ENCODE results near the gene EVC. TPM values are rescaled to one million over a fixed set of nuclear protein-coding genes. Genes with fewer than 3 reads are reported as not detected.
A peak's percentile ranks its signal among the peaks of the same experiment; 100 is the strongest.

The EVC gene
- total and polyA plus RNA-seq, 2 of the 4 experiments (the other 2 are of a cell fraction): 16.8 to 18.9 TPM

DNA sequence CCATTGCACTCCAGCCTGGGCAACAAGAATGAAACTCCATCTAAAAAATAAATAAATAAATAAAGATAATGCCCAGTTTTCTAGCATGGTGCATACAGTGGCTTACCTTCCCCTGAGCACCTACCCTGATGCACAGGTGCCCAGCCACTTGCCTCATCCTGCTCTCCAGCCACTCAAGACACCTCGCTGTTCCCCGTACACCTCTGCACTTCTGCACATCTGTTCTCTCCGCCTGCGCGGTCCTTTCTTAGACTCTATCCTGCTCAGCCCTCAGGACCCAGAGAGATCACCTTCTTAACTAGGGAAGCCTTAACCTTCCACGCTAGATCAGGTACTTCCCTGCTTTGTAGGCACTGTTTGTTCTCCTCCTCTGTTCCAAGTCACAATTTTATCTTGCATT is 2.9 kb downstream of the EVC start:
- dilution Hi-C loops (cut with HindIII; ENCODE audit: low sequenced_read_pairs, unreplicated experiment) (no loop called here), in situ Hi-C loops (cut with MboI; ENCODE audit: low sequenced_read_pairs) (no loop called here), intact Hi-C loops (cut with micrococcal nuclease) (loop anchor here (2.0 kb wide), 1 partner anchor 77 kb away; no protein-coding TSS in a partner anchor)
- ChIA-PET POLR2A (ENCODE audit: unreplicated experiment) (no interaction called here), CTCF (interaction anchor here (1.3 kb wide), 1 partner anchor 8 kb away, joined by 3 read pairs; no protein-coding TSS in a partner anchor)
- no peak overlapping the region for H3K4me2 ChIP-seq (ENCODE audit: low read depth, low read length)
- peaks cover 26% of the 10 kb centered on the region for H3K9me1 ChIP-seq (ENCODE audit: insufficient read depth, low read length)
- H3K9me3 ChIP-seq (ENCODE audit: control insufficient read depth, insufficient read depth, low read length): peaks cover 3% of the 10 kb centered on the region; the same call in 1 of the 2 replicates
- no peak overlapping the region for H2BK5ac ChIP-seq (ENCODE audit: low read depth, low read length, poor library complexity, severe bottlenecking)
- no peak overlapping the region for H2BK15ac ChIP-seq (ENCODE audit: low read depth, low read length)
- H2AK9ac ChIP-seq (replicated peaks; ENCODE audit: low read depth, low read length, poor library complexity): no peak overlapping the region
- H2AK5ac ChIP-seq (ENCODE audit: low read depth, low read length): no peak overlapping the region
- 0 out of 2 replicates have a peak overlapping the region, but pooled peaks have one; percentile 11 for H3K23ac ChIP-seq (ENCODE audit: low read depth, low read length)
- 93% methylated on average over 3 of the region's 6 CpGs; no CpG with 5 or more reads in 1 of the 2 experiments for WGBS, 2 experiments (ENCODE audit: extremely low coverage in 2 of 2, insufficient read length in 1 of 2)
- no peak overlapping the region for H4K91ac ChIP-seq (ENCODE audit: insufficient read depth, low read depth, low read length)
- no peak overlapping the region for H3K4me3 ChIP-seq (ENCODE audit: insufficient read depth, low read depth, low read length)
- H3K56ac ChIP-seq (ENCODE audit: extremely low read depth, insufficient read depth, low read length): no peak overlapping the region
- ATAC-seq (ENCODE audit: low read depth) (no peak), DNase-seq (no peak)
- H2AFZ ChIP-seq (replicated peaks; ENCODE audit: low read length, poor library complexity): no peak overlapping the region
- H3K27me3 ChIP-seq (ENCODE audit: control insufficient read depth, insufficient read depth, low read length): no peaks in the 10 kb centered on the region
- H4K20me1 ChIP-seq (ENCODE audit: insufficient read depth, low read length): peaks cover 53% of the 10 kb centered on the region
- no peak overlapping the region for H3K14ac ChIP-seq (replicated peaks; ENCODE audit: low read depth, low read length)
- TF ChIP-seq RAD21 (IDR thresholded peaks at IDR 0.05; ENCODE audit: low read length) (no peak), MXI1 (IDR thresholded peaks at IDR 0.05; ENCODE audit: borderline replicate concordance, low read depth, low read length) (no peak), RFX5 (IDR thresholded peaks at IDR 0.05; ENCODE audit: low read depth, low read length) (no peak), MAFK (IDR thresholded peaks at IDR 0.05; ENCODE audit: low read depth, low read length) (no peak), BHLHE40 (IDR thresholded peaks at IDR 0.05; ENCODE audit: low read depth, low read length) (no peak), CEBPB (IDR thresholded peaks at IDR 0.05; ENCODE audit: low read depth, low read length) (no peak), NFE2L2 (IDR thresholded peaks at IDR 0.05; ENCODE audit: low read depth, low read length) (no peak), MAZ (IDR thresholded peaks at IDR 0.05; ENCODE audit: borderline replicate concordance, low read depth, low read length) (no peak), FOS (IDR thresholded peaks at IDR 0.05; ENCODE audit: low read depth, low read length) (no peak), USF2 (IDR thresholded peaks at IDR 0.05; ENCODE audit: low read depth, low read length) (no peak), RCOR1 (IDR thresholded peaks at IDR 0.05; ENCODE audit: insufficient replicate concordance, low read length) (no peak), POLR2A (IDR thresholded peaks at IDR 0.05; ENCODE audit: low read depth, low read length) (no peak), CTCF (conservative IDR thresholded peaks at IDR 0.05; ENCODE audit: low read depth, low read length) (no peak), SMC3 (IDR thresholded peaks at IDR 0.05; ENCODE audit: low read depth, low read length) (no peak), CHD1 (IDR thresholded peaks at IDR 0.05; ENCODE audit: low read depth, low read length) (no peak)
- TF ChIP-seq, protein P1, sequence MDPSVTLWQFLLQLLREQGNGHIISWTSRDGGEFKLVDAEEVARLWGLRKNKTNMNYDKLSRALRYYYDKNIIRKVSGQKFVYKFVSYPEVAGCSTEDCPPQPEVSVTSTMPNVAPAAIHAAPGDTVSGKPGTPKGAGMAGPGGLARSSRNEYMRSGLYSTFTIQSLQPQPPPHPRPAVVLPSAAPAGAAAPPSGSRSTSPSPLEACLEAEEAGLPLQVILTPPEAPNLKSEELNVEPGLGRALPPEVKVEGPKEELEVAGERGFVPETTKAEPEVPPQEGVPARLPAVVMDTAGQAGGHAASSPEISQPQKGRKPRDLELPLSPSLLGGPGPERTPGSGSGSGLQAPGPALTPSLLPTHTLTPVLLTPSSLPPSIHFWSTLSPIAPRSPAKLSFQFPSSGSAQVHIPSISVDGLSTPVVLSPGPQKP (IDR thresholded peaks at IDR 0.05; ENCODE audit: borderline replicate concordance, low read depth, low read length): no peak
- H3K4ac ChIP-seq (ENCODE audit: low read depth, low read length): no peak overlapping the region
- no peak overlapping the region for H3K9ac ChIP-seq (ENCODE audit: low read depth, low read length)
- no peak overlapping the region for H3K18ac ChIP-seq (ENCODE audit: low read depth, low read length)
- H4K5ac ChIP-seq (ENCODE audit: low read depth, low read length): no peak overlapping the region
- H3K36me3 ChIP-seq (ENCODE audit: control insufficient read depth, insufficient read depth, low read length): no peaks in the 10 kb centered on the region
- H3K79me1 ChIP-seq (ENCODE audit: low read depth in 1 of 2, low read length in 2 of 2): peaks cover 25 to 68% of the 10 kb centered on the region in 2 experiments; a peak in 3 of 4 replicates
- no peak overlapping the region for H2BK120ac ChIP-seq (ENCODE audit: low read depth, low read length)
- BruUV-seq (replicated peaks): no TSS peak
- H2BK20ac ChIP-seq (ENCODE audit: low read depth, low read length): no peak overlapping the region
- H4K8ac ChIP-seq (ENCODE audit: low read depth in 2 of 2, low read length in 2 of 2): no peak overlapping the region
- H3K27ac ChIP-seq (ENCODE audit: insufficient read depth, low read length): no peak overlapping the region
- peaks cover 22% of the 10 kb centered on the region for H3K4me1 ChIP-seq (ENCODE audit: control insufficient read depth, insufficient read depth, low read length)

Measured in IMR-90 (cell line).